ENCODE data around the gene PAQR5. TPM values are rescaled to one million over a fixed set of nuclear protein-coding genes. Genes with fewer than 3 reads are reported as not detected.
"Not testable (repeated sequence)": the region's sequence is repeated elsewhere in the genome, so short reads cannot be mapped to it uniquely, and the experiment has no call there.

The PAQR5 gene
- total and polyA plus RNA-seq, 3 donors from 2014 or later, result 0.25 to 4.5 (median 0.31) TPM

DNA sequence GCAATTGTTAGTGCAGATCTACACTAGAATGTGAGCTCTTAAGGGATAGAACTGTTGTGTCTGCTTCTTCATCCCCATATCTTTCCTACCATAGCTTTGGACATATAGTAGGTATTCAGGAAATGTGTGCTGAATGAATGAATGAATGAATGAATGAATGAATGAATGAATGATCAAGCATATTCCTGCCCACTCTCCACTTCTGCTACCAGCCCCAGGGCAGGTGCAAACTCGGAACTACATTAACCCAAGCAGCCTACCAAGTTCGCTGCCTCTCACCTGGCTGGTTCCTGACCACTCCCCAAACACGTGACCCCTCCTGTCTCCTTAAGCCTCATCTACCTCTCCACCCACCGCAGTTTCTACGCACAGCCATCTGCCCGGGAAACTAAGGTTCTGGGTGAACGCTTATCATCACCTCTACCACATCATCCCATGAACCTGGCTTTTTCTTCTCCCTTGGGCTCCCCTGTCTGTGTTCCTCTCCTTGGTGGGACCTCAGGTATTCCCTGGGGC lies 26.8 kb downstream of the PAQR5 start:
- Histone ChIP-seq H3K36me3 (ENCODE audit: low read depth, missing control alignments) (no peaks in the 10 kb centered on the region), H3K9me3 (no peaks in the 10 kb centered on the region), H3K4me3 (no peak overlapping the region), H3K4me1 (no peaks in the 10 kb centered on the region), H3K27ac (no peak overlapping the region), H3K27me3 (no peaks in the 10 kb centered on the region)
- TF ChIP-seq CTCF (IDR thresholded peaks at IDR 0.05) (no peak), POLR2A (IDR thresholded peaks at IDR 0.05) (no peak)
- intact Hi-C loops (cut with DNase I; ENCODE audit: low total_unique reads), result no loop called here
- no peak for DNase-seq
- 80 to 82% methylated on average over 7 of the region's 7 CpGs for WGBS, 2 donors

GRCh38 chr15:69328080-69328479 lies 29.4 kb downstream of the PAQR5 start:
- Histone ChIP-seq H3K36me3 (ENCODE audit: low read depth, missing control alignments) (no peaks in the 10 kb centered on the region), H3K27ac (no peak overlapping the region), H3K4me1 (no peaks in the 10 kb centered on the region), H3K4me3 (no peak overlapping the region), H3K9me3 (no peaks in the 10 kb centered on the region), H3K27me3 (no peaks in the 10 kb centered on the region)
- no peak for TF ChIP-seq POLR2A (IDR thresholded peaks at IDR 0.05)
- no peak for TF ChIP-seq CTCF (IDR thresholded peaks at IDR 0.05)
- WGBS, 2 donors, result 76 to 84% methylated on average over 1 of the region's 1 CpG
- no peak for DNase-seq
- intact Hi-C loops (cut with DNase I; ENCODE audit: low total_unique reads), result no loop called here

DNA sequence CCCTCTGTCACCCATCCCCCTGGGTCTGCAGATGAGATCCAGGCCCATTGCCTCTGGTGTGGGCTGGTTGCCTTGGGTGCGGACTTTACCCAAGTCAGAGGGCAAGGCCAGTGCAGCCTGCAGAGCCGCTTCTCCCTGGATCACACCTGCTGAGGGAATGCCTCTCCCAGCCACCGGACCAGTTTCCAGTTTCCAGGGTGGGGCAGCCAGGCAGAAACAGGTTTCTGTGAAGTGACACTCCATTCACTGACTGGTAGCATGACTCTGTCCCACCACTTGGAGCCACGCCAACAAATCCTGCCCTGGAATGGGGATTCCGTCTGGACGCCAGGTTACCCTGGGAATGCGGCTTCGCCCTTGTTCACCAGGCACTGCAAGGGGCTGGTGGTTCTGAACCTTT lies 30.0 kb downstream of the PAQR5 start:
- no peaks in the 10 kb centered on the region for H3K36me3 ChIP-seq (ENCODE audit: low read depth, missing control alignments)
- TF ChIP-seq POLR2A (IDR thresholded peaks at IDR 0.05), result no peak
- WGBS, 2 donors, result 82 to 86% methylated on average over 3 to 8 of the region's 8 CpGs
- H3K9me3 ChIP-seq, result no peaks in the 10 kb centered on the region
- H3K27ac ChIP-seq, result no peak overlapping the region
- no peaks in the 10 kb centered on the region for H3K27me3 ChIP-seq
- no peaks in the 10 kb centered on the region for H3K4me1 ChIP-seq
- DNase-seq, result no peak
- intact Hi-C loops (cut with DNase I; ENCODE audit: low total_unique reads), result no loop called here
- H3K4me3 ChIP-seq, result no peak overlapping the region

DNA sequence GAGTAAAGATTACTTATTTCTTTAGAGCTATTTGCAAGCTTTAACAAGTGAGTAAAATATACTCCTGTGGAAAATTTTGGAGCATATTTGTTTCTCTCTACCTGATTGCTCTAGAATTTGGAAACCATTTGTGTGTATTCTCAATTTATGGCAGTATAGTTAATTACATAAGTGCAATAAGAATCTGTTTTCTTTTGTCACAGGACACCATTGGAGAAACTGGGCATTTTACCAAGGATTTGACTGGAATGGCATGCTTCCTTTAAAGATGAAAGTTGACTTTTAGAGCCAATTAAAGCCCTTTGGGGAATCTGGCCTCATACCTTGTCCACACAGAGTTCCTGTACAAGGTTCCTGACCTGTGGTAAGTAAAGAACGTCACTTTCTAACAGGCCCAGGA lies 38.4 kb downstream of the PAQR5 start:
- WGBS, 2 donors, result 38 to 63% methylated on average over 1 of the region's 1 CpG
- no peaks in the 10 kb centered on the region for H3K27me3 ChIP-seq
- intact Hi-C loops (cut with DNase I; ENCODE audit: low total_unique reads), result no loop called here
- no peaks in the 10 kb centered on the region for H3K4me1 ChIP-seq
- no peak for DNase-seq
- no peak overlapping the region for H3K27ac ChIP-seq
- no peak overlapping the region for H3K4me3 ChIP-seq
- no peak for TF ChIP-seq POLR2A (IDR thresholded peaks at IDR 0.05)
- TF ChIP-seq CTCF (IDR thresholded peaks at IDR 0.05), result no peak
- no peaks in the 10 kb centered on the region for H3K9me3 ChIP-seq
- H3K36me3 ChIP-seq (ENCODE audit: low read depth, missing control alignments), result no peaks in the 10 kb centered on the region

DNA sequence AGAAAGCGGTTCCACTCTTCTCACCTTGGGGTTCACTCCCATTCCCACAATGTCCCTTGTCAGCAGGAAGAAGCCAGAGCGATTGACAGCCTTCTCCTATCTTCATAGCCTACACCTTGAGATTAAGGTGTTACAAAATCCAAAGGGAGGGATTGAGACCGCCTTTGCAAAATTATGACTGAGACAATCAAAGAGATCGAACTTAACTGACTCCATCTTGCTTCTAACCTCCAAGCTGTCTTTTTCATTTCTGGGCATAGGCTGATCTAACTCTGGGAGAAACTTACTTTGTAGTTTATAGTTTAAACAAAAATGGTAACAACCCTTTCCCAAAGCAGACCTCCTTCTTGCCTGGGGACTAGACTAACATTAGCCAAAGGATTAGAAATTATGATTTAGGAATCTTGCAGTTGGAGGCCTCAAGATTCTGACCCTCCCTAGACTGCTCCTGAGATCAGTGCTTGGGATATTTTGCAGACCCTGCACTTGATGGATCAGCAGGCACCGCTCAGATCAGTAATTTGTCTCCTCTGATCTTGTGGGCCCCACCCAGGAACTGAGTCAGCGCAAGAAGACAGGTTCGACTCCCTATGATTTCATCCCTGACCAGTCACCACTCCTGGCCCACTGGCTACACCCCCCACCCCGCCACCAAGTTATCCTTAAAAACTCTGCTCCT lies 40.0 kb downstream of the PAQR5 start:
- Histone ChIP-seq H3K27me3 (no peaks in the 10 kb centered on the region), H3K9me3 (no peaks in the 10 kb centered on the region), H3K36me3 (ENCODE audit: low read depth, missing control alignments) (no peaks in the 10 kb centered on the region), H3K4me1 (peaks cover 9% of the 10 kb centered on the region), H3K27ac (no peak overlapping the region), H3K4me3 (no peak overlapping the region)
- 93% methylated on average over 8 of the region's 8 CpGs for WGBS, 2 donors
- DNase-seq, result no peak
- intact Hi-C loops (cut with DNase I; ENCODE audit: low total_unique reads), result no loop called here
- TF ChIP-seq POLR2A (IDR thresholded peaks at IDR 0.05), result no peak

DNA sequence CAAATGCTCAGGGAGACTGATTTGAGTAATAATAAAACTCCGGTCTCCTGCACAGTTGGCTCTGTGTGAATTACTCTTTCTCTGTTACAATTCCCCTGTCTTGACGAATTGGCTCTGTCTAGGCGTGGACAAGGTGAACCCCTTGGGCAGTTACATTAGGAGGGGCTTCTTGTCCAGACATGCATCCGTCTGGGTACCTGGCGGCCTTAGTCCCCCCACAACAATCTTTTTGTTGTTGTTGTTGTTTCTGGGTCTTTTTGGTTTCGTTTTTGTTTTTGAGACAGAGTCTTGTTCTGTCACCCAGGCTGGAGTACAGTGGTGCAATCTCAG lies 40.5 kb downstream of the PAQR5 start:
- H3K27me3 ChIP-seq; H3K4me1 ChIP-seq; DNase-seq; intact Hi-C loops (cut with DNase I; ENCODE audit: low total_unique reads); H3K4me3 ChIP-seq; H3K36me3 ChIP-seq (ENCODE audit: low read depth, missing control alignments); H3K27ac ChIP-seq; H3K9me3 ChIP-seq: not testable (repeated sequence)
- 95 to 97% methylated on average over 6 of the region's 6 CpGs for WGBS, 2 donors

Measured in testis (tissue), 3 donors.